NCI-H2227 (cell line): ENCODE measurements around the gene SMKR1.
"Not testable (repeated sequence)": the region's sequence is repeated elsewhere in the genome, so short reads cannot be mapped to it uniquely, and the experiment has no call there.

Experiments
- DNase-seq: peaks from one replicate; lab custom pipeline; 2025; ENCODE audit not compliant: unreplicated experiment; lab: John Stamatoyannopoulos, UW

SMKR1 gene

DNA sequence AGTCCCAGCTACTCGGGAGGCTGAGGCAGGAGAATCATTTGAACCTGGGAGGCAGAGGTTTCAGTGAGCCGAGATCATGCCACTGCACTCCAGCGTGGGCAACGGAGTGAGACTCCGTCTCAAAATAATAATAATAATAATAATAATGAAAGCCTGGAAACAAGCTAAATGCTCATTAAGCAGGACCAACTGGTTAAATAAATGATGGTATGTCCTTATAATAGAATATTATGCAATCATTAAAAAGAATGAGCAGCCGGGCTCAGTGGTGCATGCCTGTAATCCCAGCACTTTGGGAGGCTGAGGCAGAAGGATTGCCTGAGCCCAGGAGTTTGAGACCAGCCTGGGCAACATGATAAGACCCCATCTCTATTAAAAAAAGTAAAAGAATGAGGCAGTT lies 21.0 kb upstream of the SMKR1 start:
- DNase-seq = not testable (repeated sequence)

DNA sequence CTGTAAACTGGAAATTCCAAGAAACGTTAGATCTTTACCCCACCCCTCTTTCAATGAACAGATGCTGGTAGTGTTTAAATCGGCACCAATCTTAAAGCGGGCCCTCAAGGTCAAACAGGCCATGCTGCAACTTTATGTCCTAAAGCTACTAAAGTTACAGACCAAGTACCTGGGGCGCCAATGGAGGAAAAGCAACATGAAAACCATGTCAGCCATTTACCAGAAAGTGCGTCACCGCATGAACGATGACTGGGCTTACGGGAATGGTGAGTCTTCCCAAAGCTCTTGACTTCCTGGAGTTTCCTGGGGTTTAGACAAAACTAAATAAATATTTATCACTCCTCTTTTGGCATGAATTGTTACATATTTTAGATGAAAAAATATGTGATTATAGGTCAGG lies 19.6 kb upstream of the SMKR1 start:
- no peak for DNase-seq

DNA sequence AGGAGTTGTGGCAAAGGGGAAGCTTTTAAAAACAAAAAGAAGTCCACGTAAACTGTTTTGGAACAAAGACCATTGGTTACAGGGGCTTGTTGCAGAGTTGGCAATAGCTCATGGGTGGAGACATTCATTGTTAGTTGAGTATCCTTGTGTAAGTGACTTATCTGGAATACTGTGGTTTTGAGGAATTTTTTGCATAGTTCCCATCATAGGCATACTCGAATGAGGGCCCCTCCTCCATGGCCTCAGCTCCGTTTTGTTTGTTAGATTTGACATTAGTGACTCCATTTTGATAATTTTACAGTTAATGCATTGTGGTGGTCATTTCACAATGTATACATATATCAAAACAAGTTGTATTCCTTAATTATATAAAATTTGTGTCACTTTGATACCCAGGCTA lies 12.8 kb upstream of the SMKR1 start:
- no peak for DNase-seq

DNA sequence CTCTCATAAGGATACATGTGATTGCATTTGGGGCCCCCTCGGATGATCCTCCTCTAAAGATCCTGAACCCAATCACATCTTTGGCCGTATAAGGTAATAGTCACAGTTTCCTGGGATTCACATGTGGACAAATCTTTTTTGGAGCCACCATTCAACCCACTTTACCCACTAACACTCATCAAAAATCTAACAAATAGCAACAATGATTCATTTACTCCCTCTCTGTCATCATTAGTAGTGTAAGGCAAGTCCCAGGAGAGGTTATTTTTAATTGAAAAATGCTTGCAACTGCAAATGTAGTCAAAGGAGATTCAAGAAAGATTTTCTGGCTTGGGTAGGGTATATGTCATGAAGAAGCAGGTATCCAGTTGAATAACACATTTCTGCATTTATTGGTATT lies 9.9 kb upstream of the SMKR1 start:
- no peak for DNase-seq

DNA sequence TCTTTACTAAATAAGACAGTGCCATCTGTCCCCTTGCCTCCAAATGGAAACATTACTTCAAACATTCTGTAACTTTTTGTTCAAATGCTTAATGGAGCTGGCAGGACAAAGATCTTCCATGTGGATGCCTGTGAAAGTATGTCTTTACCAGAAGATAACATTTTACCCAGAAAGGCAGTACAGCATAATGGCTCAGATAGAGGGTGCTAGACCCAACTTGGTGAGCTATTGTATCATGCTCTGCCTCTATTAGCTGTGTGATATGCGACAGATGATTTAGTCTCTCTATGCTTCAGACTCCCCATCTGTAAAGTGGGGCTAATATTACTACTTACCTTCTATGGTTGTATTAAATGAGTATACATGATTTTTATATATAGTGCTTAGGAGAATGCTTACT lies 8.8 kb upstream of the SMKR1 start:
- no peak for DNase-seq

DNA sequence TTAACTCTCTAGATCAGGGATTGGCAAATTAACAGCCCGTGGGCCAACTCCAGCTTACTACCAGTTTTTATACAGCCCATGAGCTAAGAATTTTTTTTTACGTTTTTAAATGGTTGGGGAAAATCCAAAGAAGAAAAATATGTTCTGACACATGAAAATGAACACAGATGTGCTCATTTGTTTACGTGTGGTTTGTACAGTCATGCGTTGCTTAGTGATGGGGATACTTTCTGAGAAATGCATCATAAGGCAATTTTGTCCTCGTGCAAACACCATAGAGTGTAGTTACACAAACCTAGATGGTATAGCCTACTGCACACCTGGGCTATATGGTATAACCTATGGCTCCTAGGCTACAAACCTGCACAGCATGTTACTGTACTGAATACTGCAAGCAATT lies 8.3 kb upstream of the SMKR1 start:
- no peak for DNase-seq

DNA sequence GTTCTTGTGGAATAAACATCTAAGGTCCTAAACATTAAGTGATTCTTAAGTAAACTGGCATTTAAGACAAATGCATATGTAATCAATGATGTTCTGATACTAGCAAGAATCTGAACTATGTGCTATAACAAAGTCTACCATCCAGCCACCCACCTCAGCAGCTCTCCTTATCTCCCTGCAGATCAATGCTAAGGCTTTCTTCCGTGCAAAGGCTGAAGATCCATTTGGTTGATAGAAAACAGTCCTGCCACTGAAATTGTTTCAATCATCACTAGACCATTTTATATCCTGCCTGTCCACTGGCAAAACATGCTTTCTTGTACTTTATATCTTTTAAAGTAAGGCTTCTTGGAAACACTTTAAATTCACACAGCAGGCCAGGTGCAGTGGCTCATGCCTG lies 6.3 kb upstream of the SMKR1 start:
- DNase-seq = no peak

DNA sequence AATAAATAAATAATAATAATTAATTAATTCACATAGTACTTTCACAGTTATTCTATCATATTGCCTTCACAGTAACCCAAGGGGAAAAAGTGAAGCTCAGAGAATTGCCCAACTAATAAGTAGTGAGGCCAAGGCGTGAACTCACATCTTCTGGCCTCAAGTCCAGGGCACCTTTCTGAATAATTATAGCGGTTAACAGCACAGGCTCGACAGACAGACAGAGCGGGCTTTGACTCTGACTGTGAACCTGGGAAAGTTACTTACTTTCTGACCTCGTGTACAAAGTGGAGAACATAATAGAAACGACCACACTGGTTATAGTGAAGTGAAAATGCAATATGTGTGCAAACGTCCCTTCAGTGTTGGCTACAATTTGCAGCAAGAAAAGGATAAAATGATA lies 5.7 kb upstream of the SMKR1 start:
- DNase-seq = no peak

DNA sequence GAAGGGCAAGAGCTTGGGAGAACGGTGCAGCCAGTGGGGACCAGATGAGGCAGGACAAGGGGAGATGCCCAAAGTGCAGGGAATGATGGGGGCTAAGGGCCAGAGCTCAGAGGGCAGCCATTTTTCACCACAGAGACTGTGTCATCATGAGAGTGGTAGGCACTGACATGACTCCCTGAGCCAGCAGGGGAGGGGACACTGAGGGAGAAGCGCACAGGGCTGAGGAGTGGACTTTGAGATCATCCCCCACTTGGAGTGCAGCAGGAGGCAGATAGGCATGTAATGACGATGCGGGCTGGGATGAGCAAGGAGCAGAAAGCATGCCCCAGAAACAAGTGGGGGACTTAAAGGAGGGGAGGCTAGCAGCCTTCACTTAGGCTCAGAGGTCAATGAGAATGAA lies 5.2 kb upstream of the SMKR1 start:
- DNase-seq = no peak

DNA sequence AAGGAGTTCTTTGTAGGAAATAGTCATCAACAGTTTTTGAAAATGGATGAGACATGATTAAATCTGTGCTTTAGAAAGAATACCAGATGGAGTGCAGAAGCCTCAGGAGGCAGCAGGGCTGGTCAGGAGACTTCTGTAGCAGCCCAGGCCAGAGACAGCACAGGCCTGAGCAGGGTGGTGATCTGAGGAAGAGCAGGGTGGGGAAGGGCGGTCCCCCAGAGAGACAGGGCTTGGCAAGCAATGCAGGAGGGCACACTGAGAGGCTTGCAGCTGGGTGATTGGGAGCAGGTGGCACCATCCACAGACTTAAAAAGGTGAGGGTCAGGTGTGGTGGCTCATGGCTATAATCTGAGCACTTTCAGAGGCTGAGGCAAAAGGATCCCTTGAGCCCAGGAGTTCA lies 4.3 kb upstream of the SMKR1 start:
- DNase-seq = no peak

DNA sequence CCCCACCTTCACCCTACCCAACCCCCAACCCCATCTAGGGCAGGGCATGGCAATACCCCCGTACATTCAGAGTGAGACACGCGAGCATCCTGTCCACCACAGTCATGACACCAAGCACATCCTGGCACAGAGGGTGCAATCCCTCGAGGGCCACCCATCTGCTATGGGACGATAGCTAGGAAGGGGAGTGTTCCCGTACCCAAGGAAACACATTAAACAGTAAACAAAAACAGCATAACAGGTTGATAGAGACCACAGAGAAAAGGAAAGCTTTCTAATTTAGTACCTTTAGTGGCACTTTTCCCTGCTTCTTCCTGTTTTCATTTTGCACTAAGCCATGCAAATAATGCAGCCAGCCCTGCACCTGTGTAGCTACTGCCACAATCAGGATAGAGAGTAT lies 2.3 kb upstream of the SMKR1 start:
- DNase-seq = no peak

DNA sequence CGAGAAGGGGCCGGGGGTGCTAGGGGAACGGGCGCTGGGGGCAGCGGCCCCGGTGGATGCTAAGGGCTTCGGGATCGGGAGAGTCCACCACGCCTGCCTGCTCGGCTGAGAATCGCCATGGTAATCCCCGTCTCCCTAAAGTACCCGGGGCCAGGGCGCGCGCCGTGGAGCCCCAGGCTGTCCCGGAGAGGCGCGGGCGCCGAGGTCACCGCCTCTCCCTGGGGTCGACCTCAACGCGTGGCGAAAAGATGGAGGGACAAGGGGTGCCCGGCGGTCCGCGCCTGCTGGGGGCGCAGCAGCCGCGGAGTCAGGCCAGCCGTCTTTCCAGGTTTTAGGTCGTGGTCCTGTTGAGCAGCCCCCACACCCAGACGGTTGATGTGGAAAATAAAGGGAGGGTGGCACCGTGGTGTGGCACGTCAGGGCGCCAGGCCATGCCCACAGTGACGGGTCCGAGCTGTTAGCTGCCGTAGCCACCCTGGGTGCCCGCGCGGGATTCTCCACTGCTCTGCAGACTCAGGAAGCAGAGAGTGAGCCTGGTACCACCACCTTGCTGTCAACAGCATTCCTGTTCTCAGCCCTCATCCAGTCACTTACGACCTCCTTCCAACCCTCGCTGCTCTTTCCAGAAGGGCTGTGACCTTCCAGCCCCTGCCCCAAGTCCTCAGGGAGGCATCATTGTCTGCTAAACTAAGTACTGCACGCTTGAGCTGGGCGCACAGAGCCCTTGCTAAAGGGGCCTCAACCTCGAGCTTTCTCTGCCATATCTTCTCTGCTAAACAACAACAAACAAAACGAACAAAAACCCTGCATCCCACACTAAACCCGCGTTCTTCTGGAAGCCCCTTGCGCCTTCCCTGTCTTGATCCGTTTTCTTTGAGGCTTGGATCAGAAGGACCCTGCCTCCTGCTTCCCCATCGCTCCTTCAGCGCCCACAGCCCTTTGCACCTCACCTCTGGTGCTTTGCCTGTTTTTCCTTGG lies 666 bp downstream of the SMKR1 start:
- DNase-seq = peak; percentile 59

DNA sequence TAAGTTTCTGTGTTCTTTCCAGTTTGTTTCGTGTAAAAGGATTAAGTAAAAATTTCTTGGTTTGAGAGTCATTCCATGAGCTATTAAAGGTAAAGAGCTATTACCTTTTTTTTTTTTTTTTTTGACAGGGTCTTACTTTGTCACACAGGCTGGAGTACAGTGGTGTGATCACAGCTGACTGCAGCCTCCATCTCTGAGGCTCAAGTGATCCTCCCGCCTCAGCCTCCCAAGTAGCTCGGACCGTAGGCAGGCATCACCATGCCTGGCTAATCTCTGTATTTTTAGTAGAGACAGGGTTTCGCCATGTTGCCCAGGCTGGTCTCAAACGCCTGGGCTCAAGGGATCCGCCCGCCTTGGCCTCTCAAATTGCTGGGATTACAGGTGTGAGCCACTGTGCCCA lies 1.4 kb downstream of the SMKR1 start:
- no peak for DNase-seq

DNA sequence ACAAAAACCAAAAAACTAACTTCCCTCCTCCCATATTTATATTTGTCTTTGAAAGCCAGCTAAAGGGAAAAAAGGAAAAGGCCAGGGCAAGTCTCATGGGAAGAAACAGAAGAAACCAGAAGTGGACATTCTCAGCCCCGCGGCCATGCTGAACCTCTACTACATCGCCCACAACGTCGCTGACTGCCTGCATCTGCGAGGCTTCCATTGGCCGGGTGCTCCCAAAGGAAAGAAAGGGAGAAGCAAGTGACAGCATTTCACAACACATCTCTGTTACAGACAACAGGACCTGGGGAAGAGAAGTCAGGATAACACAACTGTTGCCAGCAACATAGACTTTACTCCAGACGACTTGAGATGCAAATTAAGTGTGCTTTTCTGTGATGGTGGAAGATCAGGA lies 9.9 kb downstream of the SMKR1 start:
- no peak for DNase-seq

DNA sequence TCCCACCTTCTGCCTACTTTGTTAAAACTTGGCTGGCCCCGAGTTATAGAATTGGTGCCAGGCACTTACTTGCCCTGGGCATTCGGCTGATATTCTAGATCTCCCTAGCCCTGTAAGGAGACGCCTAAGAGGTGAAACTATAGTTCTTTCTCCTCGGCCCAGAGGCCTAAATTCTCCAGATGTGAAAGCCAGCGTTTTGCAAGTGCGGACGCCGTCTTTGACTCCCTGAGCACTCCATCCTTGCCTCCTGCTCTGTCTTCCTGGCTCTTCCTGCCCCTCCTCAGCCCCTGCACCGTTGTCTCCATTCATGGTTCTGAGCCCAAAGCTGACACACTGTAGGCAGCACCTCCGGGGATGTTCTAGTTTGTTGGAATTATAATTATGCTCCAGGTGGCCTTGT lies 11.2 kb downstream of the SMKR1 start:
- DNase-seq = no peak

DNA sequence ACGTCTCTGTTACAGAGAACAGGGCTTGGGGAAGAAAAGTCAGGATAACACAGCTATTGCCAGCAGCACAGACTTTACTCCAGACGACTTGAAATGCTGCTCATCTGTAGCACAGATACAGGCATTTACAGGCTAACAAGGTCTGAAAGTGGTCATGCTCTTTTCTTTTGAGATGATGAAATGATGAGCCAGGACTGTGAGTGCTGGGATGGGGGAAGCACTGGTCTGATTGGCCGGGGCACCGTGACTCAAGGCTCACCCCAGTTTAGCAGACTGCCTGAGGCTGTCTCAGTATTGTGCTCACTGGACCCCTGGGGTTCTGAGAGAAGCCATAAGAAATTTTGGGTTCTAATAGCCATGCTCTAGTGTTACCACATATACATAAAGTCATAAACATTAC lies 12.4 kb downstream of the SMKR1 start:
- no peak for DNase-seq

DNA sequence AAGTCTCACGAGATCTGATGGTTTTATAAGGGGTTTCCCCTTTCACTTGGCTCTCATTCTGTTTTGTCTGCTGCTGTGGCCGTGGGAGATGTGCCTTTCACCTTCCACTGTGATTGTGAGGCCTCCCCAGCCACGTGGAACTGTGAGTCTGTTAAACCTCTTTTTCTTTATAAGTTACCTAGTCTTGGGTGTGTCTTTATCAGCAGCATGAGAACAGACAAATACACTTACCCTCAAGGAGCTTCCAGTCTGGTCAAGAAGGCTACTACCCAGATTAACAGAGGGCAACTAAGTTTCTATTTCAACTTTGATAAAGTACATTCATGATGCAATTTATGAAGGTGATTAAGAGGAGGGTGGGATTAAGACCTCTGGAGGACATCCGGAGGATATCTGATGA lies 13.1 kb downstream of the SMKR1 start:
- no peak for DNase-seq

DNA sequence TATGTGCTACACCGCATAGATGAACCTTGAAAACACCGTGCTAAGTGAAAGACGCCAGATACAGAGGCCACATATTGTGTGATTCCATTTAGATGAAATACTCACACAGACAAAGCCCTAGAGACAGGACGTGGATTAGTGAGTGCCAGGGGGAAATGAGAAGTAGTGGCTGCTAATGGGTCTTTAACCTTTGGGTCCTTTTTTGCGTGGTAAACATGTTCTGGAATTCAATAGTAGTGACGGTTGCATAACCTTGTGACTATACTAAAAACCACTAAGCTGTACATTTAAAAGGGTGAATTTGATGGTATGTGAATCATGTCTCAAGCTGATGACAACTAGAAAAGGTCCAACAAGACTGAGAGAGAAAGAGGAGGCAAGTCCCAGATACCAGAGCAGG lies 15.6 kb downstream of the SMKR1 start:
- no peak for DNase-seq

DNA sequence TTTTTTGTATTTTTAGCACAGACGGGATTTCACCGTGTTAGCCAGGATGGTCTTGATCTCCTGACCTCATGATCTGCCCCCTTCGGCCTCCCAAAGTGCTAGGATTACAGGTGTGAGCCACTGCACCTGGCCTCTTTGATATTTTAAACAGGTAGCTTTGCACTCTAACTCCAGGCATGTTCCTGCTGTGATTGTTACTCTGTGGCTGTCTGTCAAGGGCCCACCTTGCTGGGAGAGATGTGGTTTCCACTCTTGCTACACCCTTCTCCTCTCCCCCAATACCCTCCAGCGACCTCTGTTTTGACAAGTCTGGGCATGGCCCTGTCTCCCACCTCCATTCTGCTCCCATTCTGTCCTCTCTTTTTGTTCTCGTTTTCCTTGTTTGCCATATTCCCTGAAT lies 17.1 kb downstream of the SMKR1 start:
- no peak for DNase-seq

DNA sequence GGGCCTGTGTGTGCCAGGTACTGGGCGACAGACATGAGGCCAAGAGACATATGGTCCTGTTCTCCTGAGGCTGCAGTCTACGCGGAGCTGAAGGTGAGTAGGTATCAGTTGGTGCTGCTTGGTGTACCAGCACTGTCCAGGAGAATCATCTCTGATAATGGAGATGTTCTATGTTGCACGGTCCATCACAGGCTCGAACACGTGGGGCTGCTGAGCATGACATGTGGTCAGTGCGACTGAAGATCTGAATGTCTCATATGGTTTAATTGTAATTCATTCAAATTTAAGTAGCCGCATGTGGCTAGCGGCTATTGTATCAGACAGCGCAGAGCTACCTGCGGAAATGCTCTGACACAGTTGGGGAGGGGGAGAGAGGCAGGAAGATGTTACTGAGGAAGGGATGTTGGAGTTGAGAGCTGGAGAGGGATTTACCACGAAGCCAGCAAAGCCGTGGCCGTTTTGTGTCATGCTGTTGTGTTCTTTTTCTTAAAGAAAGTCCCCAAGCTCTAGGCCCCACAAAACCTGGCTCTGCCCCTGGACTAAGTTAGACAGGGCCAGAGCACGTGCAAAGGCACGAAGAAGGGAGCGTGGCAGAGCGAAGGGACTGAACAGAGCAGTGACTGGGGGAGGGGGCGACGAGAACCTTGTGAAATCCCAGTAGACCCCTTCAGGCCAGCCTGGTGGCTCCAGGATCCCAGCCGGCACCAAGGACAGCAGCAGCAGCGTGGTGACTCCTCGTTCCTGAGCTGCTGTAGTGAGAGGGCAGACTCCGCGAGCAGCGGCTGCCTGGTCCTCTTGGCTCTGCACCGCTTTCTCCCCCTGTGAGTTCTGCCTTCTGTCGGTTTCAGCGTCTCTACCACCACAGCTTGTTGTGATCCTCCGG lies 20.0 kb downstream of the SMKR1 start:
- DNase-seq = no peak

DNA sequence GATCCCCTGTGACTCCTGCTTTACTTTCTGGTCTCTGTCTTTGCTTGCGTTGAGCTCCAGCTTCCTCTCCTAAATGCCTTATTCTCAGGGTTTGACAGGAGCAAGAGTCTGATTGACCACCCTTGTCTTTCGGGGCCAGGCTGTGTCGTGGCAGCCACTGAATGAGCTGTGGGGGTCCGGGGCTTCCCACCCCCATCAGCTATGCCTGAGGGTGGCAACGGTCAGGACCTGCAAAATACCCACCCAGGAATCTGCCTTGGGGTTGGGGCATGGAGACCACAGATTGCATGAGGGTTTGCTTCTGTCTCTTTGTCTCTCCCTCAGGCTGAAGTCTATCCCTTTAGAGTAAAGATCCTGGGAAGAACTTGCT lies 20.6 kb downstream of the SMKR1 start:
- no peak for DNase-seq

DNA sequence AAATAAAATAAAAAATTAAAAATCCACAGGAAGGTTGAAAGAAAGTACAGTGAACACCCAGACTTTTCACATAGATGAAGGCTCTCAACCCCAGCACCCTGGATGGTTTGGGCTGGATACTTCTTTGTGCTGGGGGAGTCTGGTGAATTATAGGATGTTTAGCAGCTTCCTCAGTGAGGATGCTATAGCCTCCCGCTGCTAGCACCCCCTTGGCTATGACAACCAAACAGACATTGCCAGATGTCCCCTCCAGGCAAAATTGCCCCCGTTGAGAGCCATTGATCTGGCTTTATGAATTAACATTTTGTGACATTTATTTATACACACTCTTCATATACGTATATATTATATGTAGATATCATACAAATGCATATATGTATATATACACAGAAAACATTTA lies 21.6 kb downstream of the SMKR1 start:
- no peak for DNase-seq
